Left renal cortex interstitium (tissue), 4 donors: ENCODE results near the gene C3orf18. TPM values are rescaled to one million over a fixed set of nuclear protein-coding genes. Genes with fewer than 3 reads are reported as not detected.

ENCODE experiments used
- DNase-seq, 4 donors: peaks; one replicate each; pipeline ENCODE4 v3.0.0-alpha.2; 2013; ENCODE audit warnings: low read depth in 4 of 4, low spot score in 2 of 4, missing footprints in 1 of 4
- polyA plus RNA-seq, 4 donors: library from polyadenylated mRNA; unstranded; fragments of 120-200 nt; gene quantifications; one replicate each; pipeline ENCODE4 v1.2.1, GENCODE V29; 2013; ENCODE audit not compliant: insufficient read length in 4 of 4

C3orf18 gene
- 10 to 100 TPM; 15.4 to 20.8 (median 17.4) TPM for polyA plus RNA-seq

GRCh38 chr3:50567386-50568167, at the start of gene C3orf18:
Gene C3orf18 (minus strand): TSS chr3:50567747. CDS start chr3:50565699, 2,048 bp downstream.
- peak in 2 of 4 donors; percentile 50 to 78 for DNase-seq

DNA sequence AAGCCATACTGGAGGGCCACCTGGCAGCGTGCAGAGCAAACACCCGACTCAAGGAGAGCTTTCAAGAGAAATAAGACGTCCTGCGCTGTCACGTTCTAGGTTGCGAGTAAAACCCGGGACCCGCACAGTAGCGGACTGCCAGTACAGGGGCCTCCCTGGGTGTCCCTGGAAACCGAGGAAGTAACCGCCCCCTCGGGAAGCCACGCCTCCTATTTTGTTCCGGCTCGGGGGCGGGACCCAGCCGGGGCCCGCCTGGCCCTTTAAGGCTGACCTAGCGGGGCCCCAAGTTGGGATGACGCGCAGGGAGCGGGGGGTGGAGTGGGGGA, 49.2 kb upstream of the C3orf18 start:
- DNase-seq, result peak in 3 of 4 donors; percentile 77 to 89 (median 86)

DNA sequence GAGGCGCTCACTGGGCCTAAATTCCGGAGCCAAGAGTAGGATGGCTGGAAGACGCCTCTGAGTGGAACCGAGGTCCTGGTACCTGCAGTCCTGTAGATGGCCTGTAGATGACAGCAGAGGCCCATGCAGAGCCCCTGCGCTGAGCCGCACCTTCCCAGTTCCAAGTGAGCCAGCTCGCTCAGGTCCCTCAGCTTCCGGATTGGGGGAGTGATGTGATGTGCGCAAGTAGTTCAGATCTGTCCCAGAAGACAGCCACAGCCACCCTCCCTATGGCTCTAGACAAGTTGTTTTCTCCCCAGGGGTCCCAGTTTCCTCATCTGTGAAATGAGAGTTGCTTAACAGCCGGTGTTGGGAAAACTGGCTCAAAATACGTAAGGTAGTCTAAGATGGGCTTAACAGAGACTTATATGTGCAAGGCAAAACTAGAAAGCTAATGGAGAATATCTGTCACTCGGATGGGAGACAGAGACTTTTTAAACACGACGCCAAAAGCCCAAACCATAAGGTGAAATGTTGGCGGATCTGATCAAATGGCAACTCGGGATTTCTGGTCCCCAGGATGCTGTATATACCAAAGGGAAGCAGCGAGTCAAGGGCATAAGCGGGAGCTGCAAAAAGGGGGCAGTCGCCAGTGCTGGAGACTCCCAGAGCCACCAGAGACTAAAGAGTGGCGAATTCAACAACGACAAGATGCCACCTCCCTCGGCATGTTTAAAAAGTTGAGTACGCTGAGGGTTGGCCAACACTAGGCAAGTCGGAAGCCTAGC, 48.6 kb upstream of the C3orf18 start:
- DNase-seq, result peak in 2 of 4 donors; percentile 66 to 77

- DNase-seq, result no peak
Measured at GRCh38 chr3:50615190-50615589, 47.6 kb upstream of the C3orf18 start.

DNA sequence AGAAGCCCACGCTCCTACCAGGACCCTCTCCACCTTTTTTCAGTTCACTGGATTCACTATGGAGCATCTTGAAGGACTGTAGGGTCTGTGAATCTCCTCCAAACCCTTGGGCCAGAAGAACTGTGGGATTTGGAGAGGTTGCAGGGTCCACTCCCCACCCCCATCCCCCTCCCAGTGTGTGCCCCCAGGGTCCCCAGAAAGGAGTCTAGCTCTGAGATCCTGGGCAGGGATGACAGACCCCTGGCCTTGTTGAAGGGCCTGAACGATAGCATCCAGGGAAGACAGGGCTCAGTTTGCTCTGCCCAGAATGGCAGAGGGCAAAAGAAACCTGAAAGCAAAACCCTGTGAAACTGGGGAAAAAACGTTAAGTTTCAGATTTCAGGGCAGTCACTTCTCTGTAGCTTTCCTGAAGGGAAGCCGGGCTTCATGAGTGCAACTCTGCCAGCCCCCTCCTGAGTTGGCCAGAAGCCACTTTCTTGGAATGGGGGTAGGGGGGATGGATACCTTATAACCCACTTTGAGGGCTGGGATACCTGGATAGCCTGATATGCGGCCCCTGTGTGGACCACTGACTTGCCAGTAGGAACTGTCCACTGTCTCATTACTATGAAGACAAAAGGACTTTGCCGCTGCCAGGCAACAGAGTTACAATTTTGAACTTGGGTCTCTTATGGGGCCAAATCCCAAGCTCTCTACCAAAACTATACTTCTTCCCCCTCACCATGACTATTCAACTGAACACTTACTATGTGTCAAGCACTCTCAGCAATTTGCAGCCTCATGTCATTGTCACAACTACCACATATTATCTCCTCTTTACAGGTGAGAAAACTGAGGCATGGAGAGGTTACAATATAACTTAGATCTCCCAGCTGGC, 45.7 kb upstream of the C3orf18 start:
- DNase-seq, result no peak

- no peak for DNase-seq
Measured at GRCh38 chr3:50612234-50612882, 44.8 kb upstream of the C3orf18 start.

GRCh38 chr3:50611464-50612233, 44.1 kb upstream of the C3orf18 start, which contains the start of gene CISH:
Gene CISH (minus strand): TSS chr3:50611774. CDS start chr3:50611650, 124 bp downstream.
- DNase-seq, result peak; percentile 95 to 97 (median 95)

DNA sequence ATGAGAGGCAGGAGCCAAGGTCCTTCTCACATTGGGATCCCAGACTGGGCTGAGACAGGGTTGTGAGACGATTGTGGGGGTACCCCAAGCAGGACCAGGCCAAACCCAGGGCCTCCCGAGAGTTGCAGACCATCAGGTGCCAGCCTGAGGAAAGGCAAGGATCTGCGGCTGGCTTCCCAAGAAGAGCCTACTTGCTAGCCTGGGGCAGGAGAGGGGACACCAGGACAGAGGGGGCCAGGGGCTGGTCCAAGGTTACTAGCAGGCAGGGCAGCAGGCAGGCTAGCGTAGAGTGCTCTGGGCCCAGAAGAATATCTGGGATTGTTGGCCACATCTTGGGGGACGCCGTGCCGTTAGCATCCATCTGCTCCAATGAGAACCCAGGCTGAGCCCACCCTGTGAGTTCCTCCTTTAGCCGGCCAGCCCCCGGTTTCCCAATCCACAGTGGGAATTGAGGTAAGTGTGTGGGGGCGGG, 43.5 kb upstream of the C3orf18 start:
- DNase-seq, result no peak

DNA sequence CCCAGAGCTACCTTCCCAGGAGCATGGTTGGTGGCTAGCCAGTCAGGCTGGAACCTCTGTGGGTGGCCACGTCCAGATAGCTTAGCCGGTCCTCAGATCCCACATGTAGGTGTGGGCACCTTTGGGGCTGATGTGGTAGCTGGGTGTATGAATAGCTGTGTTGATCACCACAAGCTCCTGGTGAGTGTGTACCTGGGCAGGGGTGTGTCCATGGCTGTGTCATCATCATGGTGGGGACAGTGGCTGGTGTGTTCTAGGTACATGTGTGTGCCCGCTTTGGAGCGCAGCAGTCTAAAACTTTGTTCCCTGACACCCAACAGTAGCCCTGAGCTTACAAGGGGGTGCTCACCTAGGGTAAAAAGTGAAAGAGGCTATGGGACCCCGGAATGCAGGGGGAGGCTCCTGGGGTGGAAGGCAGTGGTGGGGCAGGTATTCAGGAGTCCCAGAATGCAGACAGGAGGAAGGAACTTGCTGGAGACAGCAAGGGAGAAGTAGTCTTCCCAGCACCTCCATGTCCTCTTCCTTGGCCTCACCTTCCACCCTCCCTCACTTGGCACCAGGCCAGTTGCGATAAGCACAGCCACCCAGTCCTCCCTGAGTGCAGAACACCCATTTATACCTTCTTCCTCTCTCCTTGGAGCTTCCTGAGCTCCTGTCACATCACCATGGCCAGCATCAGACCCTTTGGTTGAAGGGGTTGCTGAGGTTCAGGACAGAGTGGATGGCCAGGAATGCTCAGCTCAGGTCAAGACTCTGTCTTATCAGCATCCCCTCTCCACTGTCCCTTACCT, 42.8 kb upstream of the C3orf18 start:
- DNase-seq, result no peak

DNA sequence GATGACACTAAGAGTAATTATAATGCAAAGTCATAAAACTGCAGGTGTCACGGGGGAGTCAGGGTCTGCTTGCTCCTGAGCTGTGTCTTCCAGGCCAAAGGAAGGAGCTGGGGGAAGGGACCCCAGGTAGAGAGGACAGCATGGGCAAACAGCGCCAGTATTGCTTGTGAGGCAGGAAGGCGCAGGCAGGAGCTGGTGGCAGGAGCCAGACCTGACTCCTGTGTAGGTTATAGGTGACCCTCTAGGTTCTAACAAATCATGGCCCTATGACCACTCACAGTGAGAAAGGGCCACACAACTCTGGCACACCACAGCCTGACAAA, 42.2 kb upstream of the C3orf18 start:
- DNase-seq, result no peak

- no peak for DNase-seq
Measured at GRCh38 chr3:50609071-50609762, 41.7 kb upstream of the C3orf18 start.

GRCh38 chr3:50608278-50608677, 40.7 kb upstream of the C3orf18 start:
- no peak for DNase-seq

DNA sequence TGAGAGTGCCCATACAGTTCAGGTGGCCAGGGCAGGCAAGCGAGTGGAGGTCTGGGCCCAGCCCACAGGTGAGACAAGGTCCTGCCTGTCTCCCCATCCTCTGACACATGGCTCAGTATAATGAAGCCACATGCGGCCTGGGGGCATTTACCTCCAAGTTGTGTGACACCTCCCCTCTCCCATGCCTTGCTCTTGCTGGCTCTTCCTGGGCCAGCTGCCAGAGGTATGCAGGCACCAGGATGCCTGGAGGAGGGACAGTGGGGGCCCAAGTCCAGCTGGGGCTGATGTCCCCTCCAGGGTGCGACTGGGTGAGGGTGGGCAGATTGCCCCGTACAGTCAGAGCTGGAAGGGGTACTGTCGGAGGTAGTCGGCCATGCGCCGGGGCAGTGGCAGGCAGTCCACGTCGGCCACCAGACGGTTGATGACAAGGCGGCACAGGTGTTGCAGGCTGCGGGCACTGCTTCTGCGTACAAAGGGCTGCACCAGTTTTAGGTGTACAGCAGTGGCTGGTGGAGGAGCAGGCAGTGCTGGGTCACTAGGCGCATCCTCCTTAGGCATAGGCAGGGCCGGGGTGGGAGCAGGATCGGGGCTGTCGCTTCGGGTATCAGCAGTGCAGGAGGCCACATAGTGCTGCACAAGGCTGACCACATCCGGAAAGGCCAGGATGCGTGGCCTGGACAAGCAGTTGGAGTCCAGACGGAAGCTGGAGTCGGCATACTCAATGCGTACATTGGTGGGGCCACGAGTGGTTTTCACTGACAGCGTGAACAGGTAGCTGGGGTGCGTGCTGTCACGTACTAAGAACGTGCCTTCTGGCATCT, 39.9 kb upstream of the C3orf18 start:
- no peak for DNase-seq

- no peak for DNase-seq
Measured at GRCh38 chr3:50606596-50606995, 39.0 kb upstream of the C3orf18 start.

DNA sequence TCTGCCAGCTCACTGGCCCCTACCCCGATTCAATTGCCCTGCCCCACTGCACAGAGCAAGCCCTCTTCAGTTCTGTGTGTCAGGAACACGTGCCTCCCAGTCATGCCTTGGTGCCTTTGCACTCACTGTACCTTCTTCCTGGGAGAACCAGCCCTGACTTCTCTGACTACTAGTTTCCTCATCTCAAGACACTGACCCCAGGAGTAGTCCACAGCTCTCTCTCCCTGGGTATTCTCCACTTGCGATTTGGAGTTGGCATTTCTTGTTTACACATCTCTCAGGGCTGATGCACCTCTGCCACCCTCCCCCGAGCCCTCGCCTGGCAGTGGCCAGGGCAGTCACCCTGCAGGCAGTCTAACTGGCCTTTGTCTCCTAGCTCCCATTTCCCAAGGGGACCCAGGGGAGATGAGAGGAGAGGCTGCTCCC, 38.4 kb upstream of the C3orf18 start:
- no peak for DNase-seq

GRCh38 chr3:50604628-50605588, 37.4 kb upstream of the C3orf18 start:
- no peak for DNase-seq
